KMS-11 (cell line): ENCODE results near the gene CPA5.
"Not testable (repeated sequence)": the region's sequence is repeated elsewhere in the genome, so short reads cannot be mapped to it uniquely, and the experiment has no call there.

ENCODE experiments used
- H2AFZ ChIP-seq: fragments of 200-600 bp; sonication (generic); 2 replicates; pipeline ENCODE4 v1.6.1; 2016; ENCODE audit warnings: antibody characterized with exemption, mixed run types, low read depth
- H3K27ac ChIP-seq: fragments of 200-600 bp; sonication (generic); 2 replicates; pipeline ENCODE4 v1.6.1; 2016; ENCODE audit warnings: mild to moderate bottlenecking, mixed run types
- H3K27me3 ChIP-seq: fragments of 200-600 bp; sonication (generic); 2 replicates; pipeline ENCODE4 v1.6.1; 2017; ENCODE audit warnings: mild to moderate bottlenecking, low read depth, mixed run types, moderate library complexity; ENCODE audit not compliant: insufficient read depth
- H3K36me3 ChIP-seq: fragments of 200-600 bp; sonication (generic); 2 replicates; pipeline ENCODE4 v1.6.1; 2017; ENCODE audit warnings: mild to moderate bottlenecking, mixed run types; ENCODE audit not compliant: insufficient read depth
- H3K4me1 ChIP-seq: fragments of 200-600 bp; sonication (generic); 2 replicates; pipeline ENCODE4 v1.6.1; 2016; ENCODE audit warnings: mild to moderate bottlenecking, low read depth, mixed run types; ENCODE audit not compliant: poor library complexity, severe bottlenecking
- H3K4me2 ChIP-seq: fragments of 200-600 bp; sonication (generic); 2 replicates; pipeline ENCODE4 v1.7.0; 2016; ENCODE audit warnings: mild to moderate bottlenecking, mixed run types
- H3K4me3 ChIP-seq: fragments of 200-600 bp; sonication (generic); IDR thresholded peaks from 2 replicates; pipeline ENCODE4 v1.6.1; 2017; ENCODE audit warnings: low read depth, low read length, mixed read lengths; ENCODE audit not compliant: insufficient read depth
- H3K79me2 ChIP-seq: fragments of 200-600 bp; sonication (generic); 2 replicates; pipeline ENCODE4 v1.6.1; 2016; ENCODE audit warnings: low read depth, mixed run types; ENCODE audit not compliant: insufficient read depth
- H3K9ac ChIP-seq: fragments of 200-600 bp; sonication (generic); 2 replicates; pipeline ENCODE4 v1.6.1; 2016; ENCODE audit warnings: mild to moderate bottlenecking, mixed run types
- H4K20me1 ChIP-seq: fragments of 200-600 bp; sonication (generic); 2 replicates; pipeline ENCODE4 v1.6.1; 2016; ENCODE audit warnings: mild to moderate bottlenecking, mixed run types; ENCODE audit not compliant: insufficient read depth
- TF ChIP-seq, protein P1 (sequence below): fragments of 200-600 bp; sonication (generic); conservative IDR thresholded peaks from 2 replicates; pipeline ENCODE4 v1.6.1; 2017; ENCODE audit warnings: low read depth, mild to moderate bottlenecking, antibody characterized with exemption, low read length, moderate library complexity, mixed read lengths

Gene CPA5

DNA sequence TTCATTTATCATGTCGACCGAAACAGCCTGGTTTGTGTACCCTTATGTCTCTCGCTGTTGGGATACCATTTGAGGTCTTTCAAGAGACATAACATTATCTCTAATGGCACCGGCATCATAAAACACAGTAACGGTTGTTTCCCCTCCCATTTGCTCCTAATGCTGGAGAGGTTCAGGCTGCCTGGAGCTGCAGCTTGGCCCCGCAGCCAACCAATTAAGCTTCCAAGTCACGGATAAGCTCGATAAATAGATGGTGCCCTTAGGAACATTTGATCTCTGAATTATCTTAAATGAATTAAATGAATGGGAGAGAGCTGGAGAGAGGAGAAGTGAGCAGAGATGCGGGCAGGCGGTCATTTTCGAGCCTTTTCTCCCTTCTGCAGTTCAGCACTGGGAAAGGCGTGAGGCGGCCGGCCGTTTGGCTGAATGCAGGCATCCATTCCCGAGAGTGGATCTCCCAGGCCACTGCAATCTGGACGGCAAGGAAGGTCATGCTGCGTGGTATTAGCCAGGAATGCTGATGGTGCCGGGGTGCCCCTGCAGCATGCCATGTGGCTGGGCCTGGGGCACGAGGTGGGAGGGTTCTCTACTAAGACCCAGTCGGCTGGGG lies 39.1 kb upstream of the CPA5 start:
- Histone ChIP-seq H3K36me3 (no peaks in the 10 kb centered on the region), H3K79me2 (no peaks in the 10 kb centered on the region), H3K27me3 (no peaks in the 10 kb centered on the region), H3K4me2 (no peak overlapping the region), H3K27ac (no peak overlapping the region), H4K20me1 (no peaks in the 10 kb centered on the region), H2AFZ (no peak overlapping the region), H3K9ac (no peak overlapping the region), H3K4me3 (no peak overlapping the region), H3K4me1 (no peaks in the 10 kb centered on the region)
- TF ChIP-seq, protein P1, sequence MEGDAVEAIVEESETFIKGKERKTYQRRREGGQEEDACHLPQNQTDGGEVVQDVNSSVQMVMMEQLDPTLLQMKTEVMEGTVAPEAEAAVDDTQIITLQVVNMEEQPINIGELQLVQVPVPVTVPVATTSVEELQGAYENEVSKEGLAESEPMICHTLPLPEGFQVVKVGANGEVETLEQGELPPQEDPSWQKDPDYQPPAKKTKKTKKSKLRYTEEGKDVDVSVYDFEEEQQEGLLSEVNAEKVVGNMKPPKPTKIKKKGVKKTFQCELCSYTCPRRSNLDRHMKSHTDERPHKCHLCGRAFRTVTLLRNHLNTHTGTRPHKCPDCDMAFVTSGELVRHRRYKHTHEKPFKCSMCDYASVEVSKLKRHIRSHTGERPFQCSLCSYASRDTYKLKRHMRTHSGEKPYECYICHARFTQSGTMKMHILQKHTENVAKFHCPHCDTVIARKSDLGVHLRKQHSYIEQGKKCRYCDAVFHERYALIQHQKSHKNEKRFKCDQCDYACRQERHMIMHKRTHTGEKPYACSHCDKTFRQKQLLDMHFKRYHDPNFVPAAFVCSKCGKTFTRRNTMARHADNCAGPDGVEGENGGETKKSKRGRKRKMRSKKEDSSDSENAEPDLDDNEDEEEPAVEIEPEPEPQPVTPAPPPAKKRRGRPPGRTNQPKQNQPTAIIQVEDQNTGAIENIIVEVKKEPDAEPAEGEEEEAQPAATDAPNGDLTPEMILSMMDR = no peak

DNA sequence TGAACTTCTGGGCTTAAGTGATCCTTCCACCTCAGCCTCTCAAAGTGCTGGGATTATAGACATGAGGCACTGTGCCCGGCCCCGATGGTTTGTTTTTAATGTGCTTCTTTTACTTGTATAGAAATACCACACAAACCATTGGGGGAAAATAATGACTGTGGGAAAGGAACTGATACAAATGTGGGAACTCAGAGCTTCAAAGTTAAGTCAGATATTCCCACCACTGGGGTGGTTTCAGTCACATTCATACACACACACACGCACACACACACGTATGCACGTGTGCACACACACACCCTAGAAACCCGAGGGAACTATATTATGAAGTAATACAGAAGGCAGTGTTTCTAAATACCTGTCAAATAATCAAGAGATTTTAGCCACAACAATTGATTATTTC lies 34.6 kb upstream of the CPA5 start:
- H3K27ac ChIP-seq = no peak overlapping the region
- no peak overlapping the region for H2AFZ ChIP-seq
- no peak overlapping the region for H3K4me3 ChIP-seq
- H3K27me3 ChIP-seq = no peaks in the 10 kb centered on the region
- no peaks in the 10 kb centered on the region for H3K36me3 ChIP-seq
- no peaks in the 10 kb centered on the region for H3K79me2 ChIP-seq
- no peaks in the 10 kb centered on the region for H4K20me1 ChIP-seq
- no peaks in the 10 kb centered on the region for H3K4me1 ChIP-seq
- TF ChIP-seq, protein P1 = no peak
- no peak overlapping the region for H3K9ac ChIP-seq
- no peak overlapping the region for H3K4me2 ChIP-seq

DNA sequence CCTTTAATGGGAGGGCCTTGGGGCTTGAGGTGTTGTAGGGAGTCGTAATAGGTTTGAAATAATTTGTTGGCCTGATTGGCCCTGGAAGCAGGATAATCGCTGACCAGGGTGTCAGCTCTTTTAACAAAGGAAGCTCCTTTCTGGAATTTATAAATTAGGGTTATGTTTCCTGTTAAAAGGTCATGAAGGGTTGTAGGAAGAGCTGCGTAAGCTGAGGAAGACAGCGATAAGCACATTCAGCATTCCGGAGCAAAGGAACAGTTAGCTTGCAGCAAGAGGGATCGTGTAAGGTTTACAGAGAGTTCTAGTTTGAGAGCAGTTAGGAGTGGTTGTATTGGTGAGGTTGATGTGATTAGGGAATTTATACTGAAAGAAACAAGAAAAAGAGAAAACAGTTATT lies 30.3 kb upstream of the CPA5 start:
- H4K20me1 ChIP-seq = no peaks in the 10 kb centered on the region
- no peaks in the 10 kb centered on the region for H3K4me1 ChIP-seq
- TF ChIP-seq, protein P1 = no peak
- no peak overlapping the region for H3K27ac ChIP-seq
- no peaks in the 10 kb centered on the region for H3K36me3 ChIP-seq
- no peak overlapping the region for H3K9ac ChIP-seq
- H3K4me2 ChIP-seq = no peak overlapping the region
- no peak overlapping the region for H2AFZ ChIP-seq
- no peak overlapping the region for H3K4me3 ChIP-seq
- no peaks in the 10 kb centered on the region for H3K27me3 ChIP-seq
- no peaks in the 10 kb centered on the region for H3K79me2 ChIP-seq

DNA sequence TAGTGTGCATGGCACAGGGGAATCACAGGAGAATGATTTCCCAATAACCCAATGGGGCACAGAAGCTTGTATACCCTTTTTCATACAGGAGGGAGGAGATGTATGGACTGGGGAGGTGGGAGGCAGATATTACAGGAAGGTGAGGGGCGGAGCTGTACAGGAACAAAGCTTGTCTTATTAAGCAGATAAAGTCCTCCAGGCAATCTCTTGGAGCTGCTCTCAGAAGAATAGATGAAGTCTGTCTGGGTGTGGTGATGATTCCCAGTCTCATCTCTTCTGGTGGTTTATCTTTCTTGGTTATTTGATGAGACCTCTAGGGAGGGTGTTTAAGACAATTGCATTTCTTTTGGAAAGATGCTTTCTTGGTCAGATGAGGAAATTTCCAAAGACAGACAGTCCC lies 25.1 kb upstream of the CPA5 start:
- no peak overlapping the region for H3K4me2 ChIP-seq

DNA sequence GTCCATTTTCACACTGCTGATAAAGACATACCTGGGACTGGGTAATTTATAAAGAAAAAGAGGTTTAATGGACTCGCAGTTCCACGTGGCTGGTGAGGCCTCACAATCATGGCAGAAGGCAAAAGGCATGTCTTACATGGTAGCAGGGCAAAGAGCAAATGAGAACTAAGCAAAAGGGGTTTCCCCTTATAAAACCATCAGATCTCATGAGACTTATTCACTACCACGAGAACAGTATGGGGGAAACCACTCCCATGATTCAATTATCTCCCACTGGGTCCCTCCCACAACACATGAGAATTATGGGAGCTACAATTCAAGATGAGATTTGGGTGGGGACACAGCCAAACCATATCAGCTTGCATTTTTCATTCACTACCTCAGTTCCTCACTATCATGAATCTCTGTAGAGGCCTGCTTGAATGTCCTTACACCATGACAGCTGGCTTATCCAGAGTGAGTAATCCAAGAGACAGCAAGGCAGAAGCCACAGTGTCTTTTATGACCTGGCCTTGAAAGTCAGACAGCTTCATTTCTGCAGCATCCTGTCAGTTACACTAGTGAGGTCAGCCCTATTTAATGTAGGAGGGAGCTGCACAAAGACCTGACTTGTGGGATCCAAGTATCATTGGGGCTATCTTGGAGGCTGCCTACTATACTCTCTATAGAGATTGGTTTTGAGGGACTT lies 22.9 kb upstream of the CPA5 start:
- H3K4me2 ChIP-seq, H3K9ac ChIP-seq, H3K79me2 ChIP-seq, H3K27me3 ChIP-seq, H3K4me1 ChIP-seq, H3K4me3 ChIP-seq, H4K20me1 ChIP-seq, H3K36me3 ChIP-seq, H3K27ac ChIP-seq, H2AFZ ChIP-seq: not testable (repeated sequence)

More for the DNA sequence above, 25.1 kb upstream of the CPA5 start:
- H3K27me3 ChIP-seq = no peaks in the 10 kb centered on the region
- H3K4me1 ChIP-seq = no peaks in the 10 kb centered on the region
- no peaks in the 10 kb centered on the region for H3K79me2 ChIP-seq
- no peak overlapping the region for H3K4me3 ChIP-seq
- H2AFZ ChIP-seq = no peak overlapping the region
- TF ChIP-seq, protein P1 = no peak
- no peak overlapping the region for H3K27ac ChIP-seq
- no peak overlapping the region for H3K9ac ChIP-seq
- no peaks in the 10 kb centered on the region for H3K36me3 ChIP-seq
- H4K20me1 ChIP-seq = no peaks in the 10 kb centered on the region
